ENCODE measurements around the gene HIP1.
"Not testable (repeated sequence)": the region's sequence is repeated elsewhere in the genome, so short reads cannot be mapped to it uniquely, and the experiment has no call there.

HIP1 gene

GRCh38 chr7:75584354-75584753, 154.4 kb downstream of the HIP1 start:
- Mint-ChIP-seq H3K27ac (no peak overlapping the region), H3K36me3 (peaks cover 13% of the 10 kb centered on the region), H3K4me3 (no peak overlapping the region), H3K9me3 (no peaks in the 10 kb centered on the region), H3K4me1 (no peaks in the 10 kb centered on the region), H3K27me3 (no peaks in the 10 kb centered on the region)
- ATAC-seq, result no peak

GRCh38 chr7:75583255-75583654, 155.5 kb downstream of the HIP1 start:
- Mint-ChIP-seq H3K4me3 (no peak overlapping the region), H3K27me3 (no peaks in the 10 kb centered on the region), H3K4me1 (no peaks in the 10 kb centered on the region), H3K27ac (no peak overlapping the region), H3K9me3 (no peaks in the 10 kb centered on the region), H3K36me3 (peaks cover 13% of the 10 kb centered on the region)
- no peak for ATAC-seq

GRCh38 chr7:75579899-75580298, 158.8 kb downstream of the HIP1 start:
- ATAC-seq, result no peak
- Mint-ChIP-seq H3K4me1 (no peaks in the 10 kb centered on the region), H3K36me3 (no peaks in the 10 kb centered on the region), H3K27me3 (no peaks in the 10 kb centered on the region), H3K4me3 (no peak overlapping the region), H3K27ac (no peak overlapping the region), H3K9me3 (no peaks in the 10 kb centered on the region)

GRCh38 chr7:75578081-75578480, 160.7 kb downstream of the HIP1 start:
- no peak for ATAC-seq
- Mint-ChIP-seq H3K27ac (no peak overlapping the region), H3K9me3 (no peaks in the 10 kb centered on the region), H3K36me3 (no peaks in the 10 kb centered on the region), H3K4me3 (no peak overlapping the region), H3K4me1 (no peaks in the 10 kb centered on the region), H3K27me3 (no peaks in the 10 kb centered on the region)

- Mint-ChIP-seq H3K4me3 (no peak overlapping the region), H3K36me3 (no peaks in the 10 kb centered on the region), H3K9me3 (no peaks in the 10 kb centered on the region), H3K27me3 (no peaks in the 10 kb centered on the region), H3K4me1 (no peaks in the 10 kb centered on the region), H3K27ac (no peak overlapping the region)
- no peak for ATAC-seq
Observed at GRCh38 chr7:75575488-75576121, 163.1 kb downstream of the HIP1 start.

- H3K27me3 Mint-ChIP-seq, result no peaks in the 10 kb centered on the region
- H3K27ac Mint-ChIP-seq, result no peak overlapping the region
- H3K9me3 Mint-ChIP-seq, result no peaks in the 10 kb centered on the region
- H3K4me3 Mint-ChIP-seq, result no peak overlapping the region
- ATAC-seq, result no peak
- H3K36me3 Mint-ChIP-seq, result no peaks in the 10 kb centered on the region
- no peaks in the 10 kb centered on the region for H3K4me1 Mint-ChIP-seq
Observed at GRCh38 chr7:75573477-75574019, 165.2 kb downstream of the HIP1 start.

GRCh38 chr7:75572814-75573213, 165.9 kb downstream of the HIP1 start:
- no peaks in the 10 kb centered on the region for H3K4me1 Mint-ChIP-seq
- no peaks in the 10 kb centered on the region for H3K27me3 Mint-ChIP-seq
- H3K36me3 Mint-ChIP-seq, result no peaks in the 10 kb centered on the region
- H3K27ac Mint-ChIP-seq, result no peak overlapping the region
- H3K9me3 Mint-ChIP-seq, result no peaks in the 10 kb centered on the region
- H3K4me3 Mint-ChIP-seq, result no peak overlapping the region
- no peak for ATAC-seq

GRCh38 chr7:75572396-75572795, 166.3 kb downstream of the HIP1 start:
- Mint-ChIP-seq H3K4me1 (no peaks in the 10 kb centered on the region), H3K36me3 (no peaks in the 10 kb centered on the region), H3K27ac (no peak overlapping the region), H3K27me3 (no peaks in the 10 kb centered on the region), H3K9me3 (no peaks in the 10 kb centered on the region), H3K4me3 (no peak overlapping the region)
- ATAC-seq, result no peak

- H3K4me3 Mint-ChIP-seq, result no peak overlapping the region
- H3K36me3 Mint-ChIP-seq, result peaks cover 5% of the 10 kb centered on the region
- no peaks in the 10 kb centered on the region for H3K4me1 Mint-ChIP-seq
- no peaks in the 10 kb centered on the region for H3K9me3 Mint-ChIP-seq
- ATAC-seq, result no peak
- H3K27me3 Mint-ChIP-seq, result no peaks in the 10 kb centered on the region
- no peak overlapping the region for H3K27ac Mint-ChIP-seq
Observed at GRCh38 chr7:75571209-75571608, 167.5 kb downstream of the HIP1 start.

- not testable (repeated sequence) for H3K36me3 Mint-ChIP-seq, H3K27ac Mint-ChIP-seq, H3K4me3 Mint-ChIP-seq, H3K9me3 Mint-ChIP-seq, H3K27me3 Mint-ChIP-seq, ATAC-seq, H3K4me1 Mint-ChIP-seq
Observed at GRCh38 chr7:75569629-75570282, 169.0 kb downstream of the HIP1 start.

GRCh38 chr7:75567948-75568595, 170.7 kb downstream of the HIP1 start:
- H3K4me3 Mint-ChIP-seq, result no peak overlapping the region
- no peaks in the 10 kb centered on the region for H3K9me3 Mint-ChIP-seq
- ATAC-seq, result no peak
- H3K4me1 Mint-ChIP-seq, result no peaks in the 10 kb centered on the region
- H3K27me3 Mint-ChIP-seq, result no peaks in the 10 kb centered on the region
- H3K36me3 Mint-ChIP-seq, result peaks cover 8% of the 10 kb centered on the region
- no peak overlapping the region for H3K27ac Mint-ChIP-seq

GRCh38 chr7:75565132-75565837, 173.5 kb downstream of the HIP1 start:
- no peak overlapping the region for H3K27ac Mint-ChIP-seq
- H3K36me3 Mint-ChIP-seq, result peaks cover 29% of the 10 kb centered on the region
- peaks cover 4% of the 10 kb centered on the region for H3K9me3 Mint-ChIP-seq
- H3K4me1 Mint-ChIP-seq, result no peaks in the 10 kb centered on the region
- H3K4me3 Mint-ChIP-seq, result no peak overlapping the region
- no peaks in the 10 kb centered on the region for H3K27me3 Mint-ChIP-seq
- ATAC-seq, result no peak

- no peaks in the 10 kb centered on the region for H3K4me1 Mint-ChIP-seq
- no peak for ATAC-seq
- H3K4me3 Mint-ChIP-seq, result no peak overlapping the region
- no peaks in the 10 kb centered on the region for H3K27me3 Mint-ChIP-seq
- H3K27ac Mint-ChIP-seq, result no peak overlapping the region
- H3K36me3 Mint-ChIP-seq, result peaks cover 29% of the 10 kb centered on the region
- peaks cover 4% of the 10 kb centered on the region for H3K9me3 Mint-ChIP-seq
Observed at GRCh38 chr7:75563171-75563570, 175.6 kb downstream of the HIP1 start.

GRCh38 chr7:75559976-75560365, 178.8 kb downstream of the HIP1 start:
- peaks cover 31% of the 10 kb centered on the region for H3K36me3 Mint-ChIP-seq
- no peak for ATAC-seq
- no peaks in the 10 kb centered on the region for H3K27me3 Mint-ChIP-seq
- H3K27ac Mint-ChIP-seq, result no peak overlapping the region
- no peak overlapping the region for H3K4me3 Mint-ChIP-seq
- no peaks in the 10 kb centered on the region for H3K4me1 Mint-ChIP-seq
- peaks cover 4% of the 10 kb centered on the region for H3K9me3 Mint-ChIP-seq

- Mint-ChIP-seq H3K27ac (no peak overlapping the region), H3K27me3 (no peaks in the 10 kb centered on the region), H3K9me3 (peaks cover 4% of the 10 kb centered on the region), H3K4me3 (no peak overlapping the region), H3K4me1 (no peaks in the 10 kb centered on the region), H3K36me3 (peaks cover 31% of the 10 kb centered on the region)
- ATAC-seq, result no peak
Observed at GRCh38 chr7:75559355-75559975, 179.3 kb downstream of the HIP1 start.

All from stimulated activated memory B cell treated with anti-CD40 and anti-IgM and Interleukin-4, amounts not matched to agents 10 μg/mL and 1 μg/mL and 100 μg/mL, for 72 hours (primary cell).